Activated CD4-positive, alpha-beta T cell treated with anti-CD3 and anti-CD28 coated beads, Interleukin-10, Interleukin-2, amounts not matched to agents 100 ng/mL and 50 ng/mL, durations not matched to agents 16 hours and 8 hours (primary cell): ENCODE measurements around the gene CACNG6.
"Not testable (repeated sequence)": the region's sequence is repeated elsewhere in the genome, so short reads cannot be mapped to it uniquely, and the experiment has no call there.

Experiments
- DNase-seq: peaks from one replicate; pipeline ENCODE4 v3.0.0-alpha.2; 2020

CACNG6 gene

DNA sequence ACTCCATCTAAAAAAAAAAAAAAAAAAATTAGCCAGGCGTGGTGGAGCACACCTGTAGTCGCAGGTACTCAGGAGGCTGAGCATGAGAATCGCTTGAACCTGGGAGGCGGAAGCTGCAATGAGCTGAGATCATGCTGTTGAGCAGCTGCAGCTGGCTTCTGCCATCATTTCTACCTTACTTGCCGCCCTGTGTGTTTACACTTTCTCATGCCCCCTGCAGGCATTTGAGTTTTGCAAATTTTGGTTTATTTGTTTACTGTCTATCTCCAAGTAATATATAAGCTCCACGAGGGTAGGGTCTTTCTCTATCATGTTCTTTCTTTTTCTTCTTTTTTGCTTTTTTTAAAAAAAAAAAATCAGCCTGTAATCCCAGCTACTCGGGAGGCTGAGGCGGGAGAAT lies 18.0 kb downstream of the CACNG6 start:
- no peak for DNase-seq

GRCh38 chr19:54010474-54010873 lies 19.0 kb downstream of the CACNG6 start:
- DNase-seq, result no peak

DNA sequence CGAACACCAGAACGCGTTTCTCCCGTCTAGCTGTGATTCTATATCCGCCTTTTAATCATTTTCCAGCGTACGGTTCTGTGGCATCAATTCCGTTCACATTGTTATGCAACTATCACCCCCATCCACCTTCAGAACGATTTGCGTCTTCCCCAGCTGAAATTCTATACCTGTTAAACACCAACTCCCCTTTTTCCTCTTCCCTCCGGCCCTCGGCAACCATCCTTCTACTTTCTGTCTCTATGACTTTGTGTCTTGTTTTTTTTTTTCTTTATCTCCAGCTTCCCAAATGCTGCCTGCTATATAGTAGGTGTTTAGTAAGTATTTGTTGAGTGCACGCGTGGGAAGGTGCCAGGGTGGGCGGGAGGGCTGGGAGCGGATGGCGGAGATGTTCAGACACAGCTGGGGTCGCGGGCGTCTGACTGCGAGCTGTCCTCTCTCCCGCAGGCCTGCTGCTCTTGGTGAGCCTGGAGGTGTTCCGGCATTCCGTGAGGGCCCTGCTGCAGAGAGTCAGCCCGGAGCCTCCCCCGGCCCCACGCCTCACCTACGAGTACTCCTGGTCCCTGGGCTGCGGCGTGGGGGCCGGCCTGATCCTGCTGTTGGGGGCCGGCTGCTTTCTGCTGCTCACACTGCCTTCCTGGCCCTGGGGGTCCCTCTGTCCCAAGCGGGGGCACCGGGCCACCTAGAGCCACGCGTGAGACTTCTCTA lies 20.2 kb downstream of the CACNG6 start:
- DNase-seq, result no peak

DNA sequence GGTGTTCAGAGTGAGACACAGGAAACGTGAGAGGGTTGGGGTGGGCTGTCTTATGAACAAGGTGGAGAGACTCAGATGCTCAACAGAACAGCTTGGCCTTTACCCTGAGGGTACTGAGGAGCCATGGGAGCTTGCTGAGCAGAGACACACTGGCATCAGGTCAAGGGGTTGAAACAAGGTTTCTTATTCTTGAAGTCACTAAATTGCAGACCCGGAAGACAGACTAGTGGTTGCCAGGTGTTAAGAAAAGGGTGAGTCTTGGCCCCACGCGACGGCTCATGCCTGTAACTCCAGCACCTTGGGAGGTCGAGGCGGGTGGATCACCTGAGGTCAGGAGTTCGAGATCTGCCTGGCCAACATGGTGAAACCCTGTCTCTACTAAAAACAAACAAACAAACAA lies 22.4 kb downstream of the CACNG6 start:
- no peak for DNase-seq

- DNase-seq, result no peak
Measured at GRCh38 chr19:54014920-54015560, 23.6 kb downstream of the CACNG6 start.

DNA sequence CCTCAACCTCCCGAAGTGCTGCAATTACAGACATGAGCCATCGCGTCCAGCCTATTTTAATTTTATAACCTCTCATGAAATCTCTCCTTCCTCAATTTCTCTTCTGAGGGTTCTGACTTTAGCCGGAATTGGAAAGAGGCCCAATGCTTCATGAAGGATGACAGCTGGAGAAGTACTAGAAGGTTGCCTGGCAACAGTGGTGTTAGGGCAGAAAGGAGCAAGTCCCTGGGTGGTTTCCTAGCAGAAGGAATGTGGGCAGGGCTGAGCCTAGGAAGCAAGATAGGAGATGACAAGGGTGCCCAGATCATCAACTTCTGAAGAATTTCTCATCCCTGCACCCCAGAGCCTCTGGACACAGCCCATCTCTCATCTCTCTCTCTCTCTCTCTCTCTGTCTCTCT lies 25.8 kb downstream of the CACNG6 start:
- no peak for DNase-seq

DNA sequence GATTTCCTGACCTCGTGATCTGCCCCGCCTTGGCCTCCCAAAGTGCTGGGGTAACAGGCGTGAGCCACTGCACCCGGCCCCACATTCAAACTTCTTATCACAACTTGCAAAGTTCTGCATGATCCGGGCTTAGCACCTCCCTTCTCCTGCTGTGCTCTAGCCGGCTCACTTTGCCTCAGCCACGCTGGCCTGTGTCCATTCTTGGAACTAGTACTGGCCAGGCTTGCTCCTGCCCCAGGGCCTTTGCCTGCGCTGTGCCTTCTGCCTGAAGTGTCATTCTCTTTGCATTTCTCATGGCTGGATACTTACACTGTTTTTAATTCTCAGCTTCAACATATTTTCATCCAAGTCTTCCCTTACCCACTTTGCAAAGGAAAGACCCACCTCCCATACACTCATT lies 29.9 kb downstream of the CACNG6 start:
- DNase-seq, result no peak

- DNase-seq, result no peak
Measured at GRCh38 chr19:54021932-54022331, 30.5 kb downstream of the CACNG6 start.

DNA sequence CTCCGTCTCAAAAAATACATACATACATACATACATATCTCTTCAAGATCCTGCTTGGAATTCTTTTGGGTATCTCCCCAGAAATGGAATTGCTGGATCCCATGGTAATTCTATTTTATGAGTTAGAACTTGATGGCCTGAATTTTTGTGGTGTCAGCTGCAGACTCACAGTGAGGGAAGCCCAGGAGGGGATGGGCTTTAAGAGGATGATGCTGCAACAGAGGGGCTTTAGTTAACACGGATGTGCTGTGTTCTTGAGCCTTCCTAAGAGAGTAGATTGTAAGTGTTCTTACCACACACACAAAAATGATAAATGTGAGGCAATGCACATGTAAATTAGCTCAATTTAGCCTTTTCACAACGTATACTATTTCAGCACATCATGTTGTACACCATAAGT lies 31.8 kb downstream of the CACNG6 start:
- DNase-seq, result no peak

GRCh38 chr19:54024660-54025059 lies 33.2 kb downstream of the CACNG6 start:
- no peak for DNase-seq

DNA sequence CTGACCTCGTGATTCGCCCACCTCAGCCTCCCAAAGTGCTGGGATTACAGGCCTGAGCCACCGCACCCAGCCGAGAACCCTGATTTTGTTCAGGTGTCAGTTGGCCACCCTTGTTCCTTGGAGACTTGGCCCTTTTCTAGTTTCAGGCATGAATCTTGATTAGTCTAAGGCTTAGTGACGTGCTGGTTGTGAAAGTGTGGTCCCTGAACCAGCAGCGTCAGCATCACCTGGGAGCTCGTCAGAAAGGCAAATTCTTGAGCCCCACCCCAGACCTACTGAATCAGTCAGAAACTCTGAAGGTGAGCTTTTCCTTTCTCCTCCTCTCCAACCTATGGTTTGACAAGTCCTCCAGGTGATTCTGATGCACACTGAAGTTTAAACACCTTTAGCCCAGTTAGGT lies 35.2 kb downstream of the CACNG6 start:
- DNase-seq, result no peak

DNA sequence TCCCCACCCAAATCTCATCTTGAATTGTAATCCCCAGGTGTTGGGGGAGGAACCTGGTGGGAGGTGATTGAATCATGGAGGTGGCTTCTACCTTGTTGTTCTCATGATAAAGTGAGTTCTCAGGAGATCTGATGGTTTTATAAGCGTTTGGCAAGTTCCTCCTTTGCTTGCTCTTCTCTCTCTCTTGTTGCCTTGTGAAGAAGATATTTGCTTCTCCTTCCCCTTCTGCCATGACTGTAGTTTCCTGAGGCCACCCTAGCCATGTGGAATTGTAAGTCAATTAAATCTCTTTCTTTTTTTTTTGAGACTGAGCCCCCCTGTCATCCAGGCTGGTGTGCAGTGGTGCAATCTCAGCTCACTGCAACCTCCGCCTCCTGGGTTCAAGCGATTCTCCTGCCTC lies 37.9 kb downstream of the CACNG6 start:
- no peak for DNase-seq

DNA sequence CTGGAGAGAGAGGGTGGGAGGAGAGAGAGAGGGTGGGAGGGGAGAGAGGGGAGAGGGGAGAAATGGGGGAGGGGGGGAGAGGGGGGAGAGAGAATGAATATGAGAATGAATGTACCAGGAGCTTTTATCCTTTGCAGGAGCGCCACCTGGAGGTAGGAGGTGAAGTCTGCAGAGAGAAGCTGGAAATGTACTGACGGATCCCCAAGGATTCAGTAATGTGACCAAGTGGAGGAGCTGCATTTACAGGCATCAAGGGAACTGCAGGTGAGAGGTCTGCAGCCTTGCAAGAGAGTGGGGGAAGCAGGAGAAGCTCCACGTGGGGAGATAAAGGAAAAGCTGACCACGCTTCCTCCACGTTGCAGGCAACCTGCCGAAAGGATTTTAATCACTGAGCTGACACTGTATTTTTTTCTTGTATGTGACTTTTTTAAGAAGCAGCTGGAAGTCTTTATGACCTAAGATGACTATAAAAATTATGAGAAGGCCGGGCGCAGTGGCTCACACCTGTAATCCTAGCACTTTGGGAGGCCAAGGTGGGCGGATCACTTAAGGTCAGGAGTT lies 38.6 kb downstream of the CACNG6 start:
- peak; percentile 58 for DNase-seq

DNA sequence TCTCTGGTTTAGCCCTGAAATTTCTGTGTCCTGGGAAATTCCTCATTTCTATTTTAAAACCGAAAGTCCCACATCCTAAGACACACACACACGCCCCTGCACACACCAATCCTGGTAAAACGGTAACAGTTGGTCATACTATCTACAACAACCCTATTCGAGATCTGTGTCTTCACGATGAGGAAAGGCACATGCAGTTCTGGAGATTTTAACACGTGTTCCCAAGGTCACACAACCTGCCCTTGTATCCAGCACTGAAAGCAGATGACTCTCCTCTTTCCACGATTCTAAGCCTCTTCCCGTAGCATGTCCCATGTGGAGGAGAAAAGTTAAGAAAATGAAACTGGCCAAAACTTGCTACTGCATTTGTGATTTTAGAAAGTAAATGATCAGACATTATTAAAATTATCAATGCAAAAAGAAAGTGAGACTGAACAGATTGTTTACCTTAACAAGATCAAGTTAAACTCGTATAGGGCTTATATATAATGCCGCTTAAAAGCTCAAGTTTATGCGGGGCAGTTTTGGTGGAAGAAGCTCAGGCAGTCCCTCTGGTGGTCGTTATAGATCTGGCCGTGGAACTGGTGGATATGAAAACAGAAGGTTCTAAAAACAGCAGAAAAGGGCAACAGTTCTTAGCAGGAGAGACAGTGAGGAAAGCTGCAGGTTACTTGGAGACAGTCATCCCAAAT lies 39.6 kb downstream of the CACNG6 start:
- DNase-seq, result no peak

GRCh38 chr19:54035215-54036178 lies 44.1 kb downstream of the CACNG6 start:
- DNase-seq, result no peak

GRCh38 chr19:54036542-54036941 lies 45.1 kb downstream of the CACNG6 start:
- not testable (repeated sequence) for DNase-seq

- DNase-seq, result no peak
Measured at GRCh38 chr19:54040003-54040402, 48.6 kb downstream of the CACNG6 start.

DNA sequence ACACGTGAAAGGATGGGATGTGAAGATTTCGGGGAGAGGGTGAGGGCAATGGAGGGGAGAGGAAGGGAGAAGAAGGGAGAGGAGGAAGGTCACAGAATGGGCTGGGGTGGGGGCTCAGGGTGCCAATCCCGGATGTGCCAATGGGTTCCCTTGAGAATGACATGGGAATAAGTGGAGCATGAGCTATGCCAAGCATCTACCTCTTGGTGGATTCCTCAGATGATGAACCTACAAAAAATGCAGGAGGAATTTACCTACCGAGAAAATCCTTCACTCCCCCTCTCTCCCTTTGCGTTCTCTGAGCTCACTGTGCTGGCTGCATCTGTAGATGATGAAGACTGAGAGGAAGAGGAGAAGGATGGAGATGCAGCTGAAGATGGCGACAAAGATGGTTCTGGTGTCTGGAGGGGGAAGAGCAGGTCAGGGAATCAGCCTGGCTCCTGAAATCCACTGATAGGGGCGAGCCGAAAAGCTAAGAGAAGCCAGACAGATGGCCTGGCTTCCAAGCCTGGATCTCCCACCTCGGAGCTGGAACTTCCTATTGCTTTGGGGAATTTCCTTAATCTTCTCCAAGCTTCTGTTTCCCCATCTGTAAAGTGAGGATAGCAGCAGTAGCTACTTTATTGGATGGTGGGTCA lies 50.7 kb downstream of the CACNG6 start:
- DNase-seq, result no peak

GRCh38 chr19:54042989-54043388 lies 51.6 kb downstream of the CACNG6 start:
- DNase-seq, result no peak

DNA sequence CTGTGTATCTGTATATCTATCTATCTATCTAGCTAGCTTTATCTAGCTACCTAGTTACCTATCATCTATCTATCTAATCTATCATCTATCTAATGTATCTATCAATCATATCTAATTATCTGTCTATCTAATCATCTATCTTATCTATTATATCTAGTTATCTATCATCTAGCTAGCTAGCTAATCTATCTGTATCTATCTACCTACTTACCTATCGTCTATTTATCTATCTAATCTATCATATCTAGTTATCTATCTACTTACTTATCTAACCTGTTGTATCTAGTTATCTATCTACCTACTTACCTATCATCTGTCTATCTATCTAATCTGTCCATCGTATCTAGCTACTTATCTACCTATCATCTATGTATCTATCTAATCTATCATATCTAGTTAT lies 54.3 kb downstream of the CACNG6 start:
- DNase-seq, result no peak

DNA sequence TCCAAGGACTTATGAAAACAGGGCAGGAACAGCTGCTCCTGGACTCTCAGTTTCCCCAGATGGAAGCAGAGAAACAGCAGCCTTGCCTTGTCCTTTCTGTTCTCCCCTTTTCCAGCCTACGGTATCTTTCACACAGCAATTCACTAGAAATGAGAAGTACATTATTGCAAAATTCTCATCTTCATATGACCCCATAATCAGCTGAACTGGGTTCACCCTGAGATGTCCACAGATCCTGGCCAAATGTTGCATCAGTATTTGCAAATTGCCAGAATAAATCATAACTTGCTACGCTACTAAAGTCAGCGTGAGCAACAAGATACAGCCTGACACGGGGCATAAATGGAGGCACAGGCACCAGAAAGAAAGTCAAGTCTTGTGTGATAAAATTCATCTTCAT lies 56.2 kb downstream of the CACNG6 start:
- DNase-seq, result no peak
